GM15510 (cell line): ENCODE measurements around the gene A3GALT2.

Experiments
- POLR2A ChIP-seq: IDR thresholded peaks from 3 replicates; pipeline ENCODE4 v1.6.1; 2011; ENCODE audit warnings: borderline replicate concordance; ENCODE audit not compliant: insufficient read length; ENCODE audit errors: extremely low read depth

Gene A3GALT2

DNA sequence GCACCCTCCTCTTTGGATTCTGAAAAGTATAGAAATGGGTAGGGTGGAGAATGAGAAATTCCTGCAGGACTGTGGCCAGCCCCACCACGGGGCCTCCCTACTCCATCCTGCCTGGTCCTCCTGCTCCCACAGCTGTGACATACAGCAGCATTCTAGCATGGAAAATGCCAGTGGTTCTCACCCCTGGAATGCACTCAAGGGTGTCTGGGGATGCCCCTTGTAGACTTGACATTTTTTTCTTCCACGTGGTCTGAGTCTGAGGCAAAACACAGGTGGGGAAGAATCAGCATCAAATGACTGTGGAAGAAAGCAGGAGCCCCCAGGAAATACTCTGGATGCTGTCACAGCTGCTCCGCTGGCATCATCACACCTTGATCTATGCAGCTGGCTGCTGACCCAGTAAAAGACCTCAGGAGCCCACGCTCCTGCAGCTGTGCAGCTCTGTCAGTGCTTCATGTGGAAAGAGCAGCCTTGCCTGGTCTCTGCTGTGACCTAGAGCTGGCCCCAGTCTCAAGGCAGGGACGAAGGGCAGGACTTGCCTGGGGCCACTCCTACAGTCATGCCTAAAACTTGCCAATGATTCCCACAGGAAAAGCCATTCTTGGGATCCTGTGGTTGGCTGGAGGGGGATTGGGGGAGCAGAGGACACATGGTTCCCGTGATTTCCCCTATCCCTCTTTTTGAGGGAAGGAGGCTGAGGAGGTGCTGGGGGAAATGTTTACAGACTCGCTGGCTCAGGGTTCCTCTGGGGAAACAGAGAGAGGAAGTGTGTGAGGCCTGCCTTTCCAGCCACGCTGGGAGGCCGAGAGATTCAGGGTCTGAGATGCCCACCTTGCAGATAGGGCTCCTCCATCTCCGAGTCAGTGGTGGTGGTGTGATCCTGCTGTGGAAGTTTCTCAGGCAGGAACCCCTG lies 10.8 kb upstream of the A3GALT2 start:
- no peak for TF ChIP-seq POLR2A

DNA sequence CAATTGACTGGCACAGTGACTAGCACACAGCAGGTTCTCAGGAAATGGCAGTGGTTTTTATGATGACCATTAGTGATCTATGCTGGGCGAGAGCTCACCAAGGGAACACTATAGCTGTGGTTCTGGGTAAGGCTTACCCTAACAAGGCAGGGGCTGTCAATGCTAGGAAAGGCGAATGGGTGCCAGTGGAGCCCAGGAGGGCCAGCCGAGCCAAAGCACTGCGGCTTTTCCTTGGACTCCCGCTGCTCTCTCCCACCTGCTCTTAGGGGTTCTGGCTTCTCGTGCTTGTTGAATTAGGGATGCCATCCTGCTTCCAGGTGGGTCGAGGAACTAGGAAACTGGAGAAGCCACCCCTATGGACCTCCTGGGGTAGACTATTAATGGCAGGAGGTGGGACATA lies 10.0 kb upstream of the A3GALT2 start:
- no peak for TF ChIP-seq POLR2A

DNA sequence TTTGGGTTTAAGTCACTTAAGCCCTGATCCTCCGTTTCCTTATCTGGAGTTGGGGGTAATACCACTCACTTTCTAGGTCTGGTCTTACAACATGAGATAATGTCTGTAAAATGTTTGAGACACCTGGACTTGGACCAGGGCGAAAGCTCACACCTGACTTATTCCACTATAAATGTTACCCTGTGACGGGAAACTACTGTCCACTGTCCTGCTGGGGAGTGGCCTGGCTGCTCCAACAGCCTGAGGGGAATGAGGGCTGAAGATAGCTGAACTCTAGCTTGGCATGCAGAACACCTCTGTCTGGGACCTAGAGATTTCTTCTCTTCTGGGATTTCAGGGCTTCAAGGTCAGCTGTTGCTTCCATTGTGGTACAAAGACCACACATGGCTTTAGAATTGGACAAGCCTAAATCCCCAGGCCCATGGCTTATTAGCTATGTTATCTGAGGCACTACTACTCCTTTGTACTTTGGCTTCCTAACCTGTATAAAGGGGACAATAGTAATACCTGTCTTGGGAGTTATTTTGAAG lies 9.5 kb upstream of the A3GALT2 start:
- no peak for TF ChIP-seq POLR2A

DNA sequence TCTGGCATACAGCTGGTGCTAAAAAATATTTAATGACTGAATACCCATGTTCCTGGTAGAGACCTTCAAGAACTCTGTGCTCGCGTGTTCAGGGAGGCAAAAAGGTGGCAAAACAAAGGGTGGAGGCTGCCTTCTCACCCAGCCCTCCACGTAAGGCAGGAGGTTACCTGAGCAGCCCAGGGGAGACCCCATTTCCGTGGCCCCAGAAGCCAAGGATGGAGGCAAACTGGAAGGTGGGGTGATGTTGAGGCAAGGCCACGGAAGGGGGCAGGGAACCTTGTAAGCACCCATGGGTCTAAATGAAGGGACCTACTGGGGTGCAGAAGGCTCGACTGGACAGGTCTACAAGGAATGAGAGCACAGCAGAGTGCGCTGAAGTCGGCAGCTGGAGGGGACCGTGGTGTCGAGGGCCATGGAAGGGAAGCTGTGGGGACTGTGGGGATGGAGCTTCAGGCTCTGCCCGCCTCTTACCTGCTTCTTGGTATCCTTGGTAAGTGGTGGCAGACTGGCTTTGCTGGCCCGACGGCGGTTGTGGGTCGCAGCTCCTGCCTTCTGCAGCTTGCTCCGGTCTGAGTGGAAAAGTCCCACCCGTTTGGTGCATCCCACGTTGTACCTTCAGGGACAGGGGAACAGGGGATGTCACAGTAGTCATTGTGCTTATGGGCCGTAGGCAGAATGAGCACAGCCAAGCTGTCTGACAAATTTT lies 8.9 kb upstream of the A3GALT2 start:
- TF ChIP-seq POLR2A, result no peak

DNA sequence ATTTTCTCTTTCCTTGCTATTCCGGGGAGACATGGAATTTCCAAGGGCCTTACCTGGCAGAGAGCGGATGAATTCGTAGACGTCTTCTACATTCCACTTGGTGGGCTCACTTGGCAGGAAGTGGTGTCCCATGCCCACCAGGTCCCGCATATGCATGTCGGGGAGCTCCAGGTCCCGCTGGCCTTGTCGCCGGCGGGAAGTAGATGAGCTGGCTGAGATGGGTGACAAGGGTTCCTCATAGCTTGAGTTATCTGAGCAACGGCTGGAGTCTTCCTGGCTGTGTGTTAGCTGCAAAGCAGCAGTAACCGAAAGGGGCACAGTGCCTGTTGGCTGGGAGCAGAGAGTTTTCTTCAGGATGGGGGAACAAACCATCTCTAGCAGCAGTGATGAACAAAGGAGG lies 7.9 kb upstream of the A3GALT2 start:
- no peak for TF ChIP-seq POLR2A

DNA sequence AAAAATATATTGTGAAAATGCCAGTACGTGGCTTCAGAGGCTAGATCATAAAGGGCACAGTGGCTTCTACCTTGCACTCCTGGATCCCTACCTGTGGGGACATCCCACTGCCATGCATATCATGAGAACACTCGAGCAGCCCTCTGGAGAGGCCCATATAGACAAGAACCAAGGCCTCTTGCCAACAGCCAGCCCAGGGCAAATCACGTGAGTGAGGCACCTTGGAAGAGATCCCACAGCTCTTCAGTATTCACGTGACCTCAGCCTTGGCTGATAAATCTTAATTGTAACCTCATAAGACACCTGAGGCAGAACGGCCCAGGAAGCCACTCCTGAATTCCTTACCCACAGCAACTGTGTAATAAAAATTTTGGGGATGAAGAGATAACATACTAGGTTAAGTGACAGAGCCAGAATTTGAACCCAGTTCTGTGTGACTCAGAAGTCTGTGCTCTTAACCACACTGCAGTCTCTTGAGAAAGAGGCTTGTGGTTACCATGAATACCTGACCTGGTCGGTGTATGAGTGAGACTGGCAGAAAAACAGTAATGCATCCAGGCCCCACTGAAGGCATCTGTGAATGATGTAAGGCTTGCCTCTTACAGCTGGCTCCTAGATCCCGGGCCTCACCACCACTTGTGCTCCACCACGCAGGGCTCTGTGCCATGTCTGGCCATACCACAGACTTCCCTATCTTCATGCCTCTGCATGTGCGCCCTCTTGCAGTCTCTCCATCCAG lies 6.9 kb upstream of the A3GALT2 start:
- no peak for TF ChIP-seq POLR2A

DNA sequence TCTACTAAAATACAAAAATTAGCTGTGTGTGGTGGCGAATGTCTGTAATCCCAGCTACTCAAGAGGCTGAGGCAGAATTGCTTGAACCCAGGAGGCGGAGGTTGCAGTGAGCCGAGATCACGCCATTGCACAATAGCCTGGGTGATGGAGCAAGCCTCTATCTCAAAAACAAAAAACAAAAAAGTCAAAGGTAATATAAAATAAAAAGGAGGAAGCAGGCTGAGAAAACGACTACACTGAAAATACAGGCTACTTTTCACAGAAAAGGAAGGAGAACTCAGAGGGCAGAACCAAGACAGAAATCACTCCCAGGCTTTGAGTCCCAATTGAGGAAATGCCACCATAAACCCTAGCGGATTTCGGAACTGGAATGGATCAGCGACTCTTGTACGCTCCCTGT lies 5.9 kb upstream of the A3GALT2 start:
- no peak for TF ChIP-seq POLR2A

DNA sequence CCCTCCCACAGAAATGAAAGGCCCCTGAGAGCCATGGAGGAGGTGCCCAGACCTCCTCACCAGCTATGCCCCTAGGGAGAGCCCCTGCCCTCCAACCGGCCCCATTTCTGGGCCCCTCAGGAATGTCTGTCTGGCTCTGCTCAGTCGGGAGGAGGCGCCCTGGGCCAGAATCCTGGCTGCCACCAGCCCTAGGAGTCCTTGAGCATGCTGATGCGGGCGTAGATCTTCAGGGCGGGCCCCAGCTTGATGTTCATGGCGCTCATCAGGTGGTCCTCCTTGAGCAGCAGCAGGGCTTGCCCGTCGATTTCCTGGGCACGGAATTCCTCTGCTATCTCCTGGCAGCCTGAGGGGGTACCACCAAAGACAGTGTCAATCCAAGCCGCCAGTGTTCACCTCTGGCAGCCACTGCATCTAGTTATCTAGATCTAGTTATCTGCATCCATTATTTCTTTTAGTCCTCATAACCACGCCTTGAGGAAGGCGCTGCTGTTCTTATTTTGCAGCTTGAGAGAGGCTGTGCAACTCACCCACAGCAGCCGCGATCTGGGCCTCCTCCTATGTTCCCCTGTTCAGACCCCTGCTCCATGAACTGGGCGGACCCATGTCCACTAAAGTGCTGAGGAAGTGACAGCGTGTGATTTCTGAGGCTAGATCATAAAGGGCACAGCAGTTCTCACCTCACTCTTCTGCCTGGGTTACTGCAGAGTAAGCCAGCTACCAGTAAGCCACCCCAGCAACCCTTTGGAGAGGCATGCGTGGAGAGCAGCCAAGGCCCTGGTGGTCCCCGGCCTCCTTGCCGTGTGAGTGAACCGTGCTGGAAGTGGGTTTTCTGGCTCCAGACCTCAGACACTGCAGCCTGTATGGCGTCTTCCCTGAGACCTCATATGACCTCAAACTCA lies 4.0 kb upstream of the A3GALT2 start:
- no peak for TF ChIP-seq POLR2A

DNA sequence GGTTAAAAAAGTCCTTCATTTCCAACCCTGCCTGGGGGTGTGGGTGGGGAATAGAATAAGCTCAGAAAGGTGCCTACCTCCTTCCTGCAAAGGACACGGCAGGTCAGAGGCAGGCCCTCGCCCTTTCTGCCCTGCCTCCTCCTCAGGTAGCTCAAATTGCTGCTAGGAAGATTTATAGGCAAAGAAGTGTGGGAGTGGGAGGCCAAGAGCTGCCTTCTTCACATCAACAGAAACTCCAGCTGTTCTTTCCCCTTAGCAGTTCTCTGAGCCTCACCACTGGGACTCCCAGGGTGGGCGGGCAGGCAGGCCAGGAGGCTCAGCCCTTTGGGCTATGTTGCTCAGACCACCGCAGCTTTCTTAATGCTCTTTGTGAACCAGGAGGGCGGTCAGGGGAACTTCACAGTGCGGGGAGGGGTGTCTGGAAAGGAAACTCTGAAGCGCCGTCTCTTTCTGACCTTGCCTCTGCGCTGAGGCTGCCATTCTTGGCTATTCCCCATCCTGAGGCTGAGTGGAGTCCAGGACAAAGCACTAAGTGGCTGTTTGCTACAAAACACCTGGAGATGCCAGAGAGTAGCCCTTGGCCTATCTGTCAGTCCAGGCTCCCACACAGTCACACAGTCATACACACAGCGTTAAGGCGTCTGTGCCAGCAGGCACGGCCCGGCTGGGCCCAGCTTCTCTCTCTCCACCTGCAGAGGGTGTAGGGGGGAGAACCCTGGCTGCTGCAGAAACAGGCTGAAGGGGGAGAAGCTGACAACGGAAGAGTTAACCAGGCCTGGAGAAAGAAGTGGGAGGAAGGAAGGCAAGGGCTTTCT lies 3.0 kb upstream of the A3GALT2 start:
- no peak for TF ChIP-seq POLR2A

DNA sequence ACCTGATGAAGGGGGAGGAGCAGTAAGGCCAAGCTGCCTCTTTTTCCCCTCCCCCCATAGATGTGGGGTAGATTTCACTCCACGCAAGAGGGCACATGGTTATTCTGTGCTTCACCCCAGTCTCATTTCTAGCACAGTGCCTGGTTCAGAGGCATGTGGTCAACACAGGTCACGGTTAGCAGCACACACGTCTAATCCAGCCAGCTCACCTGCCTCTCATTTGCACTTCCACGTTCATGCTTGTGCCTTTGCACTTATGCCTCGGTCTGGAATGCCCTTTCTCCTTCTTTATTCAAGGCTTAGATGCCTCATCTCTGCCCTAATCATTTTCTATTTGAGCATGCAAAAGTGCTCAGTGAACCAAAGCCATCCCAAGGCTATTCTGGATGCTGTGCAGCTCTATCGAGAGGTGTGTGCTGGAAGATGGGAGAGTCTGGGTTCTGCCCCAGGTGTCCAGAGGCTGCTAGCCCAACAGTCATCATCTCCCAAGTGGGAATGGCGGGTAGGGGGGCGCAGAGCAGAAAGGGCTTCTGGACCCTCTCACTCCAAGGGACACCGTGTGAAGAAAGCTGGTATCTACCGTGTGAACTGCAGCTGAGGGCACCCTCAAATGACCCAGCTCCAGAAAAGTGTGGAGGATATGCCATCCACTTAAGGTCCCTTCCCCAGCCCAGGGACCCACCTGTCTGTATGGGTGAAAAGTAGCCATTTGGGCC lies 2.1 kb upstream of the A3GALT2 start:
- no peak for TF ChIP-seq POLR2A

DNA sequence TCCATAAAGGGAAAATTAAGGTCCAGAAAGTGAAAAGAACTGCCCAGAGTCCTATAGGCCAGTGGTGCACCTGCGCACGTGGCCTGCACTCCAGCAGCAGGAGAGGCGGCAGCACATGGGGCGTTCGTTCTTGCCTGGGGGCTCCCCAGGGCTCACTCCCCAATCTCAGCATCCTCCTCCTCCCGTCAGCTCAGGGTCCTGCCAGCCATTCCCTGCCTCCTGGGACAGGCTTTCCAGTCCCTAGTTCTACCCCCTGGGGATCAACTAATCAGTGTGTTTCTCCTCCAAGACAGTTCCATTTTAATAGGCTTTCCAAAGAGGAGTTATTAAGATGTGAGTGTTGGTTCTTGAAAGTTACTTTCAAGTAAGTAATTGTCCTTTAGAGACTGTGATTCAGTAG lies 1.2 kb upstream of the A3GALT2 start:
- no peak for TF ChIP-seq POLR2A

DNA sequence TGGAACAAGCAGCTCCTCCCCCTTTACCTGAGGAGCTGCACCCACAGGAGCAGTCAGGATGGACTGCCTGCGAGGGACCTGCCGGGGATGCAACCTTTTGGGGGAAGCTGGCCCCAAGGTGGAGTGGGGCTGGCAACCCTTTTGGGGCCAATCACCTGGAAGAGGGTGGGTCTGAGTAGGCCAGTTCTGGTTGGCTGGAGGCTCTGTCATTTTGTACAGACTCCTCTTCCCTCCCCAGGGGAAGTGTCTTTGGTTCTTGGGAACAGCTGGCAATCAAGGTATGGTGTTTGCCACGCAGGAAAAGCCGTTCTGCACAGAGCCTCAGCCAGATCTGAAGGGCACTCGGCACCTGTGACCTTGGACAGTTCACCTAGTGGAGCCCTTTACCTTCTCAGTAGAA lies 280 bp upstream of the A3GALT2 start:
- no peak for TF ChIP-seq POLR2A

DNA sequence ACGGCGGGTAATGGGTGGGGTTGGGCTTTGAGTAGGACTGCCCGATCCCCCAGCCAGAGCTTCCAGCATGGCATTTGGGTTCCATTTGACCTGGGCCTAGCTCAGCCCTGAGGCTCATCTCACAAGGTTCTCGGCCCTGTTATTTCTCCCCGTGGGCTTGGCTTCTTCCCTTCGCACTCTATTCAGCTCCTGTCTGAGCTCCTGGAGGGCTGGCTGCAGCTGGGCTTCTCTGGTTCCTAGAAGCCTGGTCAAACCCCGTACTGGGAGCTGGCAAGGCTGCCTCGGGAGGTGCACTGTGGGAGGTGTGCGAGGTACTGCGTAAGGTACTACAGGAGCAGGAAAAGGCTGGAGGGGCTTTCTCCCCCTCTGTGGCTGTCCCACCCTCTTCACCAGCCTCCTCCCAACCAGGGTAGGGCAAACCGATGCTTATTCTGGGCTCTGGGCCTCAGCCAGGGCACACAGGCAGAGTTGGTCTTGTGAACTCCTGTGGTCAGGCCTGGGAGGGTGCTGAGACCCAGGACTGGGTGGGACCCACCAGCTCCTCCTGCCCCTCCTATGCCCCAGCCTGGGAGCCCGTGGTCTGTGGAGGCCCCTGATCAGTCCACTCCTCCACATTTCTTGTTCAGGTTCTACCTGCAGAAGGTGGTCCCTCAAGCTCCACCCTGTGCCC lies 814 bp downstream of the A3GALT2 start:
- TF ChIP-seq POLR2A, result no peak
